ENCODE data around the gene RUNX3. TPM values are rescaled to one million over a fixed set of nuclear protein-coding genes. Genes with fewer than 3 reads are reported as not detected.
"Not testable (repeated sequence)": the region's sequence is repeated elsewhere in the genome, so short reads cannot be mapped to it uniquely, and the experiment has no call there.

Gene RUNX3
- total RNA-seq: 100 to 1,000 TPM; 254 to 298 TPM

GRCh38 chr1:24930260-24931145 is at the start of gene RUNX3:
Gene RUNX3, minus strand, starts transcription at chr1:24930276. Its CDS starts 408 bp downstream, at chr1:24929868.
- peaks cover 76% of the 10 kb centered on the region for H3K4me1 Mint-ChIP-seq (ENCODE audit: low read depth)
- H3K36me3 Mint-ChIP-seq (ENCODE audit: insufficient read depth in 2 of 2): peaks cover 25 to 41% of the 10 kb centered on the region in 2 donors

GRCh38 chr1:24979232-24979631 is 49.2 kb upstream of the RUNX3 start:
- peaks cover 15 to 18% of the 10 kb centered on the region in 2 donors for H3K9me3 Mint-ChIP-seq
- not testable (repeated sequence) for DNase-seq; ATAC-seq (replicated peaks in 1 of 2); H3K4me3 Mint-ChIP-seq; H3K27me3 Mint-ChIP-seq (ENCODE audit: low read depth)
- peak overlapping the region; percentile 66 for H3K27ac Mint-ChIP-seq
- peaks cover 25 to 37% of the 10 kb centered on the region in 2 donors for H3K36me3 Mint-ChIP-seq (ENCODE audit: insufficient read depth in 2 of 2)
- peaks cover 77% of the 10 kb centered on the region for H3K4me1 Mint-ChIP-seq (ENCODE audit: low read depth)

More at GRCh38 chr1:24930260-24931145, at the start of gene RUNX3:
- no peaks in the 10 kb centered on the region for H3K27me3 Mint-ChIP-seq (ENCODE audit: low read depth)
- H3K27ac Mint-ChIP-seq: peak within 1 kb of the TSS; percentile 76
- peak; percentile 96 to 97 for DNase-seq
- peak within 1 kb of the TSS; percentile 89 to 95 for H3K4me3 Mint-ChIP-seq
- peak; percentile 80 to 82 for ATAC-seq (replicated peaks in 1 of 2)
- H3K9me3 Mint-ChIP-seq: no peaks in the 10 kb centered on the region

- H3K36me3 Mint-ChIP-seq (ENCODE audit: insufficient read depth in 2 of 2): peaks cover 26 to 40% of the 10 kb centered on the region in 2 donors
- peaks cover 75% of the 10 kb centered on the region for H3K4me1 Mint-ChIP-seq (ENCODE audit: low read depth)
- no peaks in the 10 kb centered on the region for H3K27me3 Mint-ChIP-seq (ENCODE audit: low read depth)
- DNase-seq: no peak
- no peak overlapping the region for H3K27ac Mint-ChIP-seq
- ATAC-seq (replicated peaks in 1 of 2): peak; percentile 20 to 52
- peak overlapping the region in 1 of 2 donors; percentile 18 for H3K4me3 Mint-ChIP-seq
- H3K9me3 Mint-ChIP-seq: peaks cover 16 to 18% of the 10 kb centered on the region in 2 donors
Observed at GRCh38 chr1:24978383-24979032, 48.4 kb upstream of the RUNX3 start.

GRCh38 chr1:24975391-24975790 is 45.3 kb upstream of the RUNX3 start:
- peaks cover 74% of the 10 kb centered on the region for H3K4me1 Mint-ChIP-seq (ENCODE audit: low read depth)

GRCh38 chr1:24973315-24973714 is 43.2 kb upstream of the RUNX3 start:
- peaks cover 16 to 18% of the 10 kb centered on the region in 2 donors for H3K9me3 Mint-ChIP-seq
- H3K27me3 Mint-ChIP-seq (ENCODE audit: low read depth): no peaks in the 10 kb centered on the region
- H3K36me3 Mint-ChIP-seq (ENCODE audit: insufficient read depth in 2 of 2): peaks cover 25 to 40% of the 10 kb centered on the region in 2 donors
- peaks cover 70% of the 10 kb centered on the region for H3K4me1 Mint-ChIP-seq (ENCODE audit: low read depth)
- peak; percentile 57 to 76 for ATAC-seq (replicated peaks in 1 of 2)
- H3K27ac Mint-ChIP-seq: peak overlapping the region; percentile 25
- H3K4me3 Mint-ChIP-seq: peak overlapping the region in 1 of 2 donors; percentile 42
- DNase-seq: no peak

More at GRCh38 chr1:24975391-24975790, 45.3 kb upstream of the RUNX3 start:
- Mint-ChIP-seq H3K4me3 (no peak overlapping the region), H3K27me3 (ENCODE audit: low read depth) (no peaks in the 10 kb centered on the region), H3K27ac (peak overlapping the region; percentile 44), H3K9me3 (peaks cover 16 to 18% of the 10 kb centered on the region in 2 donors), H3K36me3 (ENCODE audit: insufficient read depth in 2 of 2) (peaks cover 26 to 44% of the 10 kb centered on the region in 2 donors)
- DNase-seq (no peak), ATAC-seq (replicated peaks in 1 of 2) (no peak)

GRCh38 chr1:24972915-24973242 is 42.8 kb upstream of the RUNX3 start:
- H3K36me3 Mint-ChIP-seq (ENCODE audit: insufficient read depth in 2 of 2): peaks cover 21 to 35% of the 10 kb centered on the region in 2 donors
- peak overlapping the region in 1 of 2 donors; percentile 42 for H3K4me3 Mint-ChIP-seq
- DNase-seq: no peak
- H3K9me3 Mint-ChIP-seq: peaks cover 16 to 18% of the 10 kb centered on the region in 2 donors
- no peaks in the 10 kb centered on the region for H3K27me3 Mint-ChIP-seq (ENCODE audit: low read depth)
- H3K4me1 Mint-ChIP-seq (ENCODE audit: low read depth): peaks cover 70% of the 10 kb centered on the region
- no peak for ATAC-seq (replicated peaks in 1 of 2)
- peak overlapping the region; percentile 25 for H3K27ac Mint-ChIP-seq

GRCh38 chr1:24972221-24972914 is 42.3 kb upstream of the RUNX3 start:
- H3K36me3 Mint-ChIP-seq (ENCODE audit: insufficient read depth in 2 of 2): peaks cover 20 to 34% of the 10 kb centered on the region in 2 donors
- peaks cover 73% of the 10 kb centered on the region for H3K4me1 Mint-ChIP-seq (ENCODE audit: low read depth)
- peaks cover 16 to 18% of the 10 kb centered on the region in 2 donors for H3K9me3 Mint-ChIP-seq
- DNase-seq (no peak), ATAC-seq (replicated peaks in 1 of 2) (no peak)
- H3K4me3 Mint-ChIP-seq: peak overlapping the region; percentile 42 to 45
- H3K27ac Mint-ChIP-seq: peak overlapping the region; percentile 13
- no peaks in the 10 kb centered on the region for H3K27me3 Mint-ChIP-seq (ENCODE audit: low read depth)

- peak overlapping the region; percentile 45 to 66 for H3K4me3 Mint-ChIP-seq
- no peak for DNase-seq
- ATAC-seq (replicated peaks in 1 of 2): no peak
Observed at GRCh38 chr1:24970926-24971875, 41.1 kb upstream of the RUNX3 start.

GRCh38 chr1:24970399-24970753 is 40.3 kb upstream of the RUNX3 start:
- peaks cover 5 to 8% of the 10 kb centered on the region in 2 donors for H3K9me3 Mint-ChIP-seq
- peaks cover 9 to 17% of the 10 kb centered on the region in 2 donors for H3K36me3 Mint-ChIP-seq (ENCODE audit: insufficient read depth in 2 of 2)
- H3K4me1 Mint-ChIP-seq (ENCODE audit: low read depth): peaks cover 88% of the 10 kb centered on the region
- H3K27me3 Mint-ChIP-seq (ENCODE audit: low read depth): no peaks in the 10 kb centered on the region
- H3K27ac Mint-ChIP-seq: no peak overlapping the region
- H3K4me3 Mint-ChIP-seq: peak overlapping the region; percentile 5 to 66
- DNase-seq: no peak
- no peak for ATAC-seq (replicated peaks in 1 of 2)

More at GRCh38 chr1:24970926-24971875, 41.1 kb upstream of the RUNX3 start:
- peaks cover 80% of the 10 kb centered on the region for H3K4me1 Mint-ChIP-seq (ENCODE audit: low read depth)
- peaks cover 11 to 12% of the 10 kb centered on the region in 2 donors for H3K9me3 Mint-ChIP-seq
- no peaks in the 10 kb centered on the region for H3K27me3 Mint-ChIP-seq (ENCODE audit: low read depth)
- H3K36me3 Mint-ChIP-seq (ENCODE audit: insufficient read depth in 2 of 2): peaks cover 13 to 24% of the 10 kb centered on the region in 2 donors
- peak overlapping the region; percentile 13 for H3K27ac Mint-ChIP-seq

- Mint-ChIP-seq H3K4me1 (ENCODE audit: low read depth) (peaks cover 93% of the 10 kb centered on the region), H3K27me3 (ENCODE audit: low read depth) (no peaks in the 10 kb centered on the region), H3K27ac (no peak overlapping the region), H3K9me3 (peaks cover 3 to 5% of the 10 kb centered on the region in 2 donors), H3K4me3 (peak overlapping the region; percentile 5 to 66), H3K36me3 (ENCODE audit: insufficient read depth in 2 of 2) (peaks cover 5 to 13% of the 10 kb centered on the region in 2 donors)
- no peak for DNase-seq
- ATAC-seq (replicated peaks in 1 of 2): no peak
Observed at GRCh38 chr1:24969596-24970398, 39.7 kb upstream of the RUNX3 start.

- no peaks in the 10 kb centered on the region for H3K27me3 Mint-ChIP-seq (ENCODE audit: low read depth)
- H3K4me1 Mint-ChIP-seq (ENCODE audit: low read depth): peaks cover 86% of the 10 kb centered on the region
- peak overlapping the region in 1 of 2 donors; percentile 66 for H3K4me3 Mint-ChIP-seq
- no peak for ATAC-seq (replicated peaks in 1 of 2)
- no peaks in the 10 kb centered on the region for H3K9me3 Mint-ChIP-seq
- no peak for DNase-seq
- H3K27ac Mint-ChIP-seq: no peak overlapping the region
- H3K36me3 Mint-ChIP-seq (ENCODE audit: insufficient read depth in 2 of 2): peaks cover 0 to 10% of the 10 kb centered on the region in 2 donors
Observed at GRCh38 chr1:24968941-24969585, 39.0 kb upstream of the RUNX3 start.

Data from activated T-cell treated with anti-CD3 and anti-CD28 coated beads, Interleukin-2, amount 50 U/mL, for 72 hours (primary cell).